H1 (cell line): Measurements from ENCODE around the gene HINT1. TPM values are rescaled to one million over a fixed set of nuclear protein-coding genes. Genes with fewer than 3 reads are reported as not detected.
A peak's percentile ranks its signal among the peaks of the same experiment; 100 is the strongest.

Source experiments
- CTCF ChIA-PET: fragments of 300-600 bp; sonication (Branson Sonifier 250); formaldehyde crosslinking; loops from one replicate; lab custom pipeline; 2021; ENCODE audit not compliant: partially characterized antibody; lab: Charles Lee
- POLR2A ChIA-PET: fragments of 300-600 bp; sonication (Branson Sonifier 250); formaldehyde crosslinking; loops from one replicate; lab custom pipeline; 2021; ENCODE audit warnings: inconsistent platforms; ENCODE audit not compliant: partially characterized antibody; lab: Charles Lee
- DNase-seq, 2 experiments: peaks; one replicate each; pipeline versions ENCODE4 v3.0.0 to v3.0.0-alpha.2; 2010 to 2022; ENCODE audit warnings: low spot score in 2 of 2, low read depth in 1 of 2, mixed read lengths in 1 of 2
- FAIRE-seq: peaks from 2 replicates; lab custom pipeline; 2011; peaks lifted over from hg19 to GRCh38; lab: Jason Lieb, UNC
- H2AFZ ChIP-seq: 2 replicates; pipeline ENCODE4 v1.8.1; 2012; ENCODE audit warnings: low read length, inconsistent platforms
- H2AK5ac ChIP-seq: 2 replicates; pipeline ENCODE4 v1.6.1; 2013; ENCODE audit warnings: low read depth, low read length
- H2BK120ac ChIP-seq: replicated peaks from 2 replicates; pipeline ENCODE3; 2013; ENCODE audit warnings: low read depth, low read length, inconsistent platforms
- H2BK12ac ChIP-seq: 2 replicates; pipeline ENCODE4 v1.6.1; 2013; ENCODE audit warnings: low read depth, low read length
- H2BK15ac ChIP-seq: 2 replicates; pipeline ENCODE4 v1.6.1; 2013; ENCODE audit warnings: low read length
- H2BK20ac ChIP-seq: 2 replicates; pipeline ENCODE4 v1.6.1; 2013; ENCODE audit warnings: low read length
- H2BK5ac ChIP-seq: 2 replicates; pipeline ENCODE4 v1.6.1; 2013; ENCODE audit warnings: low read depth, low read length
- H3K14ac ChIP-seq: 2 replicates; pipeline ENCODE4 v1.6.1; 2013; ENCODE audit warnings: inconsistent platforms; ENCODE audit not compliant: insufficient read length
- H3K18ac ChIP-seq: 2 replicates; pipeline ENCODE4 v1.6.1; 2013; ENCODE audit warnings: low read length; ENCODE audit errors: extremely low read depth
- H3K23ac ChIP-seq: 2 replicates; pipeline ENCODE4 v1.6.1; 2013; ENCODE audit warnings: inconsistent platforms; ENCODE audit not compliant: insufficient read length
- H3K23me2 ChIP-seq: 2 replicates; pipeline ENCODE4 v1.6.1; 2013; ENCODE audit warnings: low read depth, low read length
- H3K27ac ChIP-seq: 2 replicates; pipeline ENCODE4 v1.6.1; 2011; ENCODE audit warnings: low read depth, low read length, inconsistent platforms
- H3K27me3 ChIP-seq, 4 experiments: replicated peaks in 1 of 4; 1 replicate in 1 of 4; 2 replicates in 3 of 4; pipeline versions ENCODE4 v1.6.1 to v1.8.1; 2011 to 2013; ENCODE audit warnings: low read length in 3 of 4, mild to moderate bottlenecking in 3 of 4, inconsistent platforms in 2 of 4, mixed read lengths in 2 of 4, moderate library complexity in 1 of 4; ENCODE audit not compliant: control insufficient read depth in 3 of 4, insufficient read depth in 3 of 4; ENCODE audit errors: extremely low read depth in 1 of 4
- H3K36me3 ChIP-seq, 4 experiments: 2 replicates each; pipeline versions ENCODE4 v1.6.1 to v1.8.1; 2011 to 2013; ENCODE audit warnings: mild to moderate bottlenecking in 4 of 4, low read length in 3 of 4, moderate library complexity in 2 of 4, control low read depth in 1 of 4, inconsistent platforms in 1 of 4; ENCODE audit not compliant: insufficient read depth in 4 of 4, control insufficient read depth in 2 of 4
- H3K4ac ChIP-seq: replicated peaks from 2 replicates; pipeline ENCODE3; 2013; ENCODE audit warnings: low read length, low read depth, mixed read lengths, inconsistent platforms; ENCODE audit not compliant: insufficient read length
- H3K4me1 ChIP-seq, 4 experiments: replicated peaks in 1 of 4; 1 replicate in 1 of 4; 2 replicates in 3 of 4; pipeline versions ENCODE4 v1.6.1 to v1.8.1; 2011 to 2013; ENCODE audit warnings: low read length in 3 of 4, inconsistent platforms in 2 of 4, mixed read lengths in 1 of 4; ENCODE audit not compliant: insufficient read depth in 4 of 4, control insufficient read depth in 3 of 4
- H3K4me2 ChIP-seq, 2 experiments: 2 replicates each; pipeline versions ENCODE4 v1.6.1 to v1.8.1; 2011 to 2013; ENCODE audit warnings: low read depth in 2 of 2, low read length in 2 of 2, control low read depth in 1 of 2, inconsistent platforms in 1 of 2, mild to moderate bottlenecking in 1 of 2; ENCODE audit not compliant: insufficient read depth in 1 of 2
- H3K4me3 ChIP-seq, 4 experiments: fragments of 200-600, 300-600 bp in 1 of 4; sonication (generic), shearing (Covaris generic), sonication (Bioruptor Twin) in 1 of 4; 2 replicates each; pipeline versions ENCODE4 v1.5.1 to v1.8.1; 2011 to 2016; ENCODE audit warnings: low read length in 4 of 4, low read depth in 3 of 4, control low read depth in 2 of 4, inconsistent platforms in 2 of 4, mild to moderate bottlenecking in 2 of 4, mixed read lengths in 1 of 4, moderate library complexity in 1 of 4; ENCODE audit not compliant: insufficient read depth in 2 of 4; ENCODE audit errors: extremely low read depth in 1 of 4
- H3K56ac ChIP-seq: replicated peaks from 2 replicates; pipeline ENCODE3; 2013; ENCODE audit warnings: low read depth, mild to moderate bottlenecking, mixed read lengths, low read length, inconsistent platforms; ENCODE audit not compliant: insufficient read length
- H3K79me1 ChIP-seq: 2 replicates; pipeline ENCODE4 v1.6.1; 2013; ENCODE audit warnings: low read depth, low read length, control low read depth
- H3K79me2 ChIP-seq, 2 experiments: 2 replicates each; pipeline versions ENCODE4 v1.6.1 to v1.8.1; 2012 to 2013; ENCODE audit warnings: low read length in 2 of 2, mild to moderate bottlenecking in 2 of 2, inconsistent platforms in 1 of 2; ENCODE audit not compliant: insufficient read depth in 2 of 2, control insufficient read depth in 1 of 2
- H3K9ac ChIP-seq, 4 experiments: replicated peaks in 1 of 4; 1 replicate in 1 of 4; 2 replicates in 3 of 4; pipeline versions ENCODE4 v1.6.1 to v1.8.1; 2011 to 2013; ENCODE audit warnings: low read depth in 3 of 4, low read length in 3 of 4, control low read depth in 2 of 4, mild to moderate bottlenecking in 2 of 4, moderate library complexity in 2 of 4, inconsistent platforms in 1 of 4; ENCODE audit errors: extremely low read depth in 1 of 4
- H3K9me3 ChIP-seq, 2 experiments: 2 replicates each; pipeline versions ENCODE4 v1.6.1 to v1.8.1; 2012 to 2013; ENCODE audit warnings: mild to moderate bottlenecking in 2 of 2, moderate library complexity in 2 of 2, control low read depth in 1 of 2, inconsistent platforms in 1 of 2, low read depth in 1 of 2, low read length in 1 of 2, mixed read lengths in 1 of 2; ENCODE audit not compliant: insufficient read depth in 2 of 2
- H4K20me1 ChIP-seq, 2 experiments: replicated peaks in 1 of 2; 2 replicates each; pipeline versions ENCODE3 to v1.8.1; 2011 to 2013; ENCODE audit warnings: inconsistent platforms in 2 of 2, low read length in 2 of 2, mild to moderate bottlenecking in 1 of 2; ENCODE audit not compliant: insufficient read depth in 2 of 2, control insufficient read depth in 1 of 2
- H4K5ac ChIP-seq: 2 replicates; pipeline ENCODE4 v1.6.1; 2013; ENCODE audit warnings: low read length, low read depth, mixed read lengths, inconsistent platforms; ENCODE audit not compliant: insufficient read length
- H4K8ac ChIP-seq: 2 replicates; pipeline ENCODE4 v1.8.0; 2013; ENCODE audit warnings: mild to moderate bottlenecking, moderate library complexity, low read length, inconsistent platforms; ENCODE audit not compliant: insufficient read depth; ENCODE audit errors: extremely low read depth
- H4K91ac ChIP-seq: replicated peaks from 2 replicates; pipeline ENCODE3; 2013; ENCODE audit warnings: low read length, mixed read lengths, inconsistent platforms; ENCODE audit not compliant: insufficient read length
- KDM5A ChIP-seq: fragments of 200-600 bp; IDR thresholded peaks from 2 replicates; pipeline ENCODE4 v1.7.1; 2012; ENCODE audit warnings: mild to moderate bottlenecking, low read length, inconsistent platforms, mixed read lengths
- POLR2A ChIP-seq, 2 experiments: IDR thresholded peaks; 1 replicate in 1 of 2; 2 replicates in 1 of 2; pipeline ENCODE4 v1.6.1; 2011; ENCODE audit warnings: low read depth in 2 of 2, low read length in 2 of 2, mild to moderate bottlenecking in 2 of 2; ENCODE audit errors: control extremely low read depth in 1 of 2
- RFX5 ChIP-seq: IDR thresholded peaks from 2 replicates; pipeline ENCODE4 v1.6.1; 2011; ENCODE audit warnings: low read depth, low read length, improper control_type of control experiment, borderline replicate concordance
- SAP30 ChIP-seq: fragments of 300-600 bp; sonication (generic); IDR thresholded peaks from 2 replicates; pipeline ENCODE4 v1.7.1; 2012; ENCODE audit warnings: low read length, moderate library complexity, mild to moderate bottlenecking, inconsistent platforms; ENCODE audit not compliant: insufficient read depth, insufficient replicate concordance
- TBP ChIP-seq: IDR thresholded peaks from 2 replicates; pipeline ENCODE4 v1.6.1; 2011; ENCODE audit warnings: low read depth, low read length, improper control_type of control experiment
- WGBS, 2 experiments: shearing (Covaris generic) in 1 of 2; methylation state at CpG; one replicate each; pipeline versions ENCODE4 v1.1.6 to v1.1.7; 2013 to 2015; ENCODE audit warnings: low lambda C conversion rate in 2 of 2, mixed read lengths in 2 of 2, inconsistent platforms in 1 of 2, low coverage in 1 of 2, missing lambda C conversion rate in 1 of 2; ENCODE audit not compliant: insufficient replicate concordance in 2 of 2, insufficient coverage in 1 of 2, insufficient read length in 1 of 2; ENCODE audit errors: extremely low coverage in 1 of 2, missing lambda C conversion rate in 1 of 2; 5-methylcytosine and 5-hydroxymethylcytosine counted together
- polyA plus RNA-seq, 7 experiments: library from polyadenylated mRNA; depleted of rRNA in 3 of 7; stranded (reverse) in 5 of 7; unstranded in 2 of 7; fragments of >200 nt in 5 of 7; fragments of 200-250 nt in 2 of 7; gene quantifications; 1 replicate in 5 of 7; 2 replicates in 1 of 7; 4 replicates in 1 of 7; pipeline versions ENCODE4 v1.2.1 to v1.2.3, GENCODE V29; 2011 to 2013; ENCODE audit warnings: missing spikeins in 2 of 7, mixed read lengths in 2 of 7
- total RNA-seq: library from RNA; stranded (reverse); fragmentation: NEBNext Ultra II Directional; extraction: Animal tissue kit (Norgen Biotek cat#: 25700); gene quantifications from 2 replicates; pipeline ENCODE4 v1.2.1, GENCODE V29; 2021

HINT1 gene
- total and polyA plus RNA-seq, 2 of the 8 experiments (the other 6 are each of a cell fraction or from before 2014, with no cell fraction given) = 230 to 479 TPM

- WGBS, 2 experiments = 14% methylated on average over 11 of the region's 11 CpGs; no CpG with 5 or more reads in 1 of the 2 experiments
- Histone ChIP-seq H4K20me1 (no peaks in the 10 kb centered on the region), H2BK120ac (no peak overlapping the region), H3K79me2 (peaks cover 0 to 2% of the 10 kb centered on the region in 2 experiments; a peak in 1 of 4 replicates), H3K36me3 (no peaks in the 10 kb centered on the region), H3K23me2 (peaks cover 6% of the 10 kb centered on the region), H3K9ac (peak overlapping the region; percentile 42 to 91 (median 66)), H3K4ac (no peak overlapping the region), H3K79me1 (no peaks in the 10 kb centered on the region), H3K23ac (no peak overlapping the region), H4K91ac (no peak overlapping the region), H3K14ac (no peak overlapping the region), H3K56ac (no peak overlapping the region), H2BK15ac (no peak overlapping the region), H3K27ac (no peak overlapping the region), H2BK20ac (no peak overlapping the region), H3K4me3 (peak overlapping the region; percentile 80 to 89 (median 86)), H3K9me3 (no peaks in the 10 kb centered on the region), H3K4me1 (0 out of 7 replicates have a peak, but pooled peaks cover 0 to 2% (median 0%) of the 10 kb centered on the region in 4 experiments), H4K8ac (no peak overlapping the region), H4K5ac (no peak overlapping the region), H2BK5ac (no peak overlapping the region), H2AK5ac (no peak overlapping the region), H2AFZ (peak overlapping the region; percentile 43; the same call in 1 of the 2 replicates), H3K27me3 (no peaks in the 10 kb centered on the region), H2BK12ac (no peak overlapping the region), H3K18ac (no peak overlapping the region), H3K4me2 (peak overlapping the region; percentile 94 to 100)
- FAIRE-seq (no peak), DNase-seq (no peak)
- ChIA-PET CTCF (no interaction called here), POLR2A (interaction anchor here (1.4 kb wide), 2 partner anchors 24 to 93 kb away, joined by 3 read pairs; partner anchors contain the start of gene CDC42SE2)
- peak in 1 of 2 experiments; percentile 6; a peak in 1 of 3 replicates for TF ChIP-seq POLR2A (IDR thresholded peaks at IDR 0.05; ENCODE audit: control extremely low read depth in 1 of 2, low read depth in 2 of 2, low read length in 2 of 2)
- TF ChIP-seq RFX5 = no peak
- TF ChIP-seq KDM5A = 0 out of 2 replicates have a peak, but pooled peaks have one; percentile 11
- peak; percentile 42 for TF ChIP-seq SAP30
- TF ChIP-seq TBP = no peak
These were observed 6.3 kb upstream of the HINT1 start for GRCh38 chr5:131171276-131171810.
